HepG2 (cell line): ENCODE results near the gene CD72. TPM values are rescaled to one million over a fixed set of nuclear protein-coding genes. Genes with fewer than 3 reads are reported as not detected.
A peak's percentile ranks its signal among the peaks of the same experiment; 100 is the strongest.

Experiments used
- ATF3 ChIP-seq: sonication (generic); formaldehyde crosslinking; IDR thresholded peaks from 2 replicates; pipeline ENCODE4 v1.4.0; 2020; ENCODE audit warnings: missing genetic modification reagents
- CSRNP2 ChIP-seq: sonication (generic); formaldehyde crosslinking; conservative IDR thresholded peaks from 2 replicates; pipeline ENCODE4 v1.8.0; 2022; ENCODE audit warnings: low read depth, missing genetic modification reagents
- E2F2 ChIP-seq: sonication (generic); formaldehyde crosslinking; IDR thresholded peaks from 2 replicates; pipeline ENCODE4 v1.4.0; 2020; ENCODE audit warnings: missing genetic modification reagents, borderline replicate concordance
- EHMT2 ChIP-seq: fragments of 200-600 bp; sonication (generic); IDR thresholded peaks from 2 replicates; pipeline ENCODE4 v1.7.0; 2017; ENCODE audit warnings: antibody characterized with exemption, low read depth, low read length, borderline replicate concordance
- GLI4 ChIP-seq: sonication (generic); formaldehyde crosslinking; IDR thresholded peaks from 2 replicates; pipeline ENCODE4 v1.5.1; 2020; ENCODE audit warnings: missing genetic modification reagents, mild to moderate bottlenecking, moderate library complexity, borderline replicate concordance
- HOXA5 ChIP-seq: sonication (generic); formaldehyde crosslinking; IDR thresholded peaks from 2 replicates; pipeline ENCODE4 v1.4.0; 2020; ENCODE audit warnings: missing genetic modification reagents
- JUND ChIP-seq: sonication (generic); formaldehyde crosslinking; IDR thresholded peaks from 2 replicates; pipeline ENCODE4 v1.8.0; 2022; ENCODE audit warnings: mild to moderate bottlenecking, missing genetic modification reagents
- KMT2B ChIP-seq: IDR thresholded peaks from 2 replicates; pipeline ENCODE4 v1.6.1; 2016; ENCODE audit warnings: missing genetic modification reagents, missing compliant biosample characterization
- NAIF1 ChIP-seq: sonication (generic); formaldehyde crosslinking; IDR thresholded peaks from 2 replicates; pipeline ENCODE4 v1.5.0; 2020; ENCODE audit warnings: mild to moderate bottlenecking, missing genetic modification reagents, borderline replicate concordance
- NFYC ChIP-seq: IDR thresholded peaks from 2 replicates; pipeline ENCODE4 v1.6.1; 2016; ENCODE audit warnings: missing genetic modification reagents, missing compliant biosample characterization
- POGK ChIP-seq: sonication (generic); formaldehyde crosslinking; conservative IDR thresholded peaks from 2 replicates; pipeline ENCODE4 v1.8.0; 2022; ENCODE audit warnings: mild to moderate bottlenecking, moderate library complexity, missing genetic modification reagents
- SNAI1 ChIP-seq: sonication (generic); formaldehyde crosslinking; IDR thresholded peaks from 2 replicates; pipeline ENCODE4 v1.5.0; 2020; ENCODE audit warnings: mild to moderate bottlenecking, missing genetic modification reagents, borderline replicate concordance
- TERF1 ChIP-seq: sonication (generic); formaldehyde crosslinking; IDR thresholded peaks from 2 replicates; pipeline ENCODE4 v1.8.0; 2022; ENCODE audit warnings: mild to moderate bottlenecking, missing genetic modification reagents, moderate library complexity
- ZFP37 ChIP-seq: sonication (generic); formaldehyde crosslinking; IDR thresholded peaks from 2 replicates; pipeline ENCODE4 v1.4.0; 2020; ENCODE audit warnings: missing genetic modification reagents, borderline replicate concordance
- ZGPAT ChIP-seq: IDR thresholded peaks from 2 replicates; pipeline ENCODE4 v1.6.1; 2016; ENCODE audit warnings: mild to moderate bottlenecking
- ZNF597 ChIP-seq: sonication (generic); formaldehyde crosslinking; IDR thresholded peaks from 2 replicates; pipeline ENCODE4 v1.5.0; 2020; ENCODE audit warnings: missing genetic modification reagents
- ZNF770 ChIP-seq: sonication (generic); formaldehyde crosslinking; IDR thresholded peaks from 2 replicates; pipeline ENCODE4 v1.5.0; 2020; ENCODE audit warnings: mild to moderate bottlenecking, missing genetic modification reagents
- polyA plus RNA-seq, 8 experiments: library from polyadenylated mRNA; depleted of rRNA in 3 of 8; stranded (reverse) in 7 of 8; unstranded in 1 of 8; fragments of >200 nt; fragmentation: Illumina TruSeq in 4 of 8; extraction: Trizol in 4 of 8; gene quantifications; 2 replicates each; pipeline versions ENCODE4 v1.2.1 to v1.2.3, GENCODE V29; 2011 to 2016; ENCODE audit warnings: low read depth in 4 of 8, missing spikeins in 1 of 8, mixed read lengths in 1 of 8; ENCODE audit not compliant: insufficient read depth in 1 of 8
- total RNA-seq, 5 experiments: library from RNA; depleted of rRNA; stranded (reverse); fragments of >200 nt; fragmentation: Illumina TruSeq; extraction: Trizol; gene quantifications; 2 replicates each; pipeline ENCODE4 v1.2.3, GENCODE V29; 2016; ENCODE audit warnings: low read depth in 1 of 5

Gene CD72
- total and polyA plus RNA-seq, 2 of the 13 experiments (the other 11 are each of a cell fraction or from before 2014, with no cell fraction given), result 0.18 to 1.1 TPM

GRCh38 chr9:35603986-35604577 is 14.1 kb downstream of the CD72 start (continued):
- TF ChIP-seq ZFP37 (CRISPR knock-in tag) (no peak; the same call in 1 of the 2 replicates), POGK (CRISPR knock-in tag) (peak; percentile 59; the same call in 1 of the 2 replicates), JUND (CRISPR knock-in tag) (no peak), CSRNP2 (CRISPR knock-in tag) (no peak), NFYC (CRISPR knock-in tag) (peak; percentile 88), HOXA5 (peak; percentile 57; the same call in 1 of the 2 replicates), ZGPAT (peak; percentile 86), EHMT2 (no peak), KMT2B (CRISPR knock-in tag) (peak; percentile 90), NAIF1 (CRISPR knock-in tag) (peak; percentile 60; the same call in 1 of the 2 replicates), ZNF770 (CRISPR knock-in tag) (peak; percentile 73), TERF1 (CRISPR knock-in tag) (no peak), SNAI1 (CRISPR knock-in tag) (no peak), ZNF597 (CRISPR knock-in tag) (no peak), GLI4 (CRISPR knock-in tag) (no peak), E2F2 (CRISPR knock-in tag) (0 out of 2 replicates have a peak, but pooled peaks have one; percentile 54), ATF3 (CRISPR knock-in tag) (0 out of 2 replicates have a peak, but pooled peaks have one; percentile 19)
